Calu3 (cell line): Measurements from ENCODE around the gene LIMK2. TPM values are rescaled to one million over a fixed set of nuclear protein-coding genes. Genes with fewer than 3 reads are reported as not detected.

Experiments
- BruUV-seq: library from RNA; stranded (reverse); fragments of 400-500 nt; replicated peaks from 2 replicates; lab custom pipeline; 2021; lab: Mats Ljungman, UMichigan
- CTCF ChIA-PET: fragments of 300-600 bp; sonication (Branson Sonifier 250); formaldehyde crosslinking; loops from one replicate; lab custom pipeline; 2022; ENCODE audit warnings: antibody characterized with exemption; lab: Charles Lee
- DNase-seq: peaks from one replicate; pipeline ENCODE4 v3.0.0; 2022
- H3K27ac Mint-ChIP-seq: one replicate; pipeline ENCODE4 v1.8.0; 2022; ENCODE audit warnings: mixed read lengths; ENCODE audit not compliant: unreplicated experiment
- H3K27me3 Mint-ChIP-seq: one replicate; pipeline ENCODE4 v1.8.0; 2022; ENCODE audit warnings: mixed read lengths; ENCODE audit not compliant: unreplicated experiment
- H3K36me3 Mint-ChIP-seq: one replicate; pipeline ENCODE4 v1.8.0; 2022; ENCODE audit warnings: mild to moderate bottlenecking, moderate library complexity, mixed read lengths; ENCODE audit not compliant: insufficient read depth, unreplicated experiment
- H3K4me1 Mint-ChIP-seq: one replicate; pipeline ENCODE4 v1.8.0; 2022; ENCODE audit warnings: mild to moderate bottlenecking, low read depth, mixed read lengths; ENCODE audit not compliant: unreplicated experiment
- H3K4me3 Mint-ChIP-seq: one replicate; pipeline ENCODE4 v1.8.0; 2022; ENCODE audit warnings: mild to moderate bottlenecking, low read depth, moderate library complexity, mixed read lengths; ENCODE audit not compliant: unreplicated experiment
- H3K9me3 Mint-ChIP-seq: one replicate; pipeline ENCODE4 v1.8.0; 2022; ENCODE audit warnings: low read depth, mixed read lengths; ENCODE audit not compliant: unreplicated experiment
- intact Hi-C: fragments of 100-400 bp; cut with micrococcal nuclease; formaldehyde crosslinking; loops from one replicate; pipeline ENCODE4 v1.10.0; 2022; ENCODE audit not compliant: unreplicated experiment
- total RNA-seq: library from RNA; stranded (reverse); gene quantifications from 2 replicates; pipeline ENCODE4 v1.2.3, GENCODE V29; 2022
- TF ChIP-seq, protein P1 (sequence below): fragments of 200-600 bp; IDR thresholded peaks from one replicate; pipeline ENCODE4 v1.8.0; 2022; ENCODE audit warnings: antibody characterized with exemption; ENCODE audit not compliant: unreplicated experiment

Gene LIMK2
- total RNA-seq, 1 experiment from 2014 or later, result 59.9 TPM

DNA sequence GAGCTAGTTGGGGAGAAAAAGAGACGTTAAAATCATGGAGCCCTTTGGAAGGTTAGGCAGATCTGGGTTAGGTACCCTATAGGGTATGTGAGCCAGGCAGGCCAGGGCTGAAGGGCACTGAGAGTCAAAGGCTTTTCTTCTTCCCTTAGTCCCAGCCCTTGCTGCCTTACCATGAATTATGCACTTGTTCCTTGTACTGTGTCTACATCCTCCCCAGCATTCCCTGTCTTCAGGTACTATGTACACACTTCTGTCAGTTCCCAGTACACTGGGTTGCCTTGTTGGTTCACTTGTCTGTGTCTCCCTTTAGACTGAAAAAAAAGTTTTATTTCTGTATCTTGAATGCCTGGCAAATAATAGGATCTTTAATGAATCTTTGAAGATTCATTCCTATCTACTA, 35.2 kb upstream of the LIMK2 start:
- no peaks in the 10 kb centered on the region for H3K9me3 Mint-ChIP-seq
- peaks cover 19% of the 10 kb centered on the region for H3K4me1 Mint-ChIP-seq
- no peak for DNase-seq
- H3K27me3 Mint-ChIP-seq, result no peaks in the 10 kb centered on the region
- CTCF ChIA-PET, result no interaction called here
- no peaks in the 10 kb centered on the region for H3K36me3 Mint-ChIP-seq
- intact Hi-C loops, result no loop called here
- H3K4me3 Mint-ChIP-seq, result no peak overlapping the region
- TF ChIP-seq, protein P1, sequence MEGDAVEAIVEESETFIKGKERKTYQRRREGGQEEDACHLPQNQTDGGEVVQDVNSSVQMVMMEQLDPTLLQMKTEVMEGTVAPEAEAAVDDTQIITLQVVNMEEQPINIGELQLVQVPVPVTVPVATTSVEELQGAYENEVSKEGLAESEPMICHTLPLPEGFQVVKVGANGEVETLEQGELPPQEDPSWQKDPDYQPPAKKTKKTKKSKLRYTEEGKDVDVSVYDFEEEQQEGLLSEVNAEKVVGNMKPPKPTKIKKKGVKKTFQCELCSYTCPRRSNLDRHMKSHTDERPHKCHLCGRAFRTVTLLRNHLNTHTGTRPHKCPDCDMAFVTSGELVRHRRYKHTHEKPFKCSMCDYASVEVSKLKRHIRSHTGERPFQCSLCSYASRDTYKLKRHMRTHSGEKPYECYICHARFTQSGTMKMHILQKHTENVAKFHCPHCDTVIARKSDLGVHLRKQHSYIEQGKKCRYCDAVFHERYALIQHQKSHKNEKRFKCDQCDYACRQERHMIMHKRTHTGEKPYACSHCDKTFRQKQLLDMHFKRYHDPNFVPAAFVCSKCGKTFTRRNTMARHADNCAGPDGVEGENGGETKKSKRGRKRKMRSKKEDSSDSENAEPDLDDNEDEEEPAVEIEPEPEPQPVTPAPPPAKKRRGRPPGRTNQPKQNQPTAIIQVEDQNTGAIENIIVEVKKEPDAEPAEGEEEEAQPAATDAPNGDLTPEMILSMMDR, result no peak
- no peak overlapping the region for H3K27ac Mint-ChIP-seq
- no TSS peak for BruUV-seq

DNA sequence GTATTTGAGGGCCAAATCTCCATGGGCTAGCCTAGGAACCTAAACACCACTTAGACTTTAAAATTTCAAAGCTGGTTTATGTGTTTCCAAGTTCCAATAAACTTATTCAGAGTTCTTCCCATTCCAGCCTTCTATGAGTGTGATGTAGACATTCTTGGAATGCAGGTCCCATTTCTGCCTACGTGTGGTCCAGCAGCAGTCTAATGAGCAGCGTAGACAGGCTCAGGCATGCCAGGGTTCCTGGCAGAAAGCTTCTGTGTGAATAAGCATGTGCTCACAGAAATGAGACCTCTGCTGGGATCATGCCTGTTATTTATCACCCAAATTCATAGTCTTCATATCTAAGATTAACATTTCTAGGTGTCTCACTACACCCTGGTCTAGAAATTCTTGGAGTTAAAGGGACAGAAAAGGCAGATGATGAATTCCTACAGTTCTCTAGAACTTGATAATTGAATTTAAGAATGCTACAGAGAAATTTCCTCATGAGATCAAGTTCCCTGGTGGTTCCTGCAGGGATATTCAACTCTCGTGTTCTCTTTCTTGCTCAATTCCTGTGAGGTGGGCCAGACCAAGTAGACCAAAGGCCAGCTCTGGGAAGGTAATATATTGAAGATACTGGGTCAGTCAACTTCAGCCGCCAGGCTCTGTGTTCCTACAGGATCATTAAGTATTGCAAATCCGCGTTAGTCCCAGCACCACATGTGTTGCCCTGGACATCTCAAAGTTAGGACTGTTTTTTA, 34.5 kb upstream of the LIMK2 start:
- Mint-ChIP-seq H3K27ac (no peak overlapping the region), H3K4me3 (no peak overlapping the region), H3K9me3 (no peaks in the 10 kb centered on the region), H3K36me3 (no peaks in the 10 kb centered on the region), H3K4me1 (peaks cover 19% of the 10 kb centered on the region), H3K27me3 (no peaks in the 10 kb centered on the region)
- intact Hi-C loops, result no loop called here
- BruUV-seq, result no TSS peak
- DNase-seq, result no peak
- CTCF ChIA-PET, result no interaction called here
- TF ChIP-seq, protein P1, result no peak

DNA sequence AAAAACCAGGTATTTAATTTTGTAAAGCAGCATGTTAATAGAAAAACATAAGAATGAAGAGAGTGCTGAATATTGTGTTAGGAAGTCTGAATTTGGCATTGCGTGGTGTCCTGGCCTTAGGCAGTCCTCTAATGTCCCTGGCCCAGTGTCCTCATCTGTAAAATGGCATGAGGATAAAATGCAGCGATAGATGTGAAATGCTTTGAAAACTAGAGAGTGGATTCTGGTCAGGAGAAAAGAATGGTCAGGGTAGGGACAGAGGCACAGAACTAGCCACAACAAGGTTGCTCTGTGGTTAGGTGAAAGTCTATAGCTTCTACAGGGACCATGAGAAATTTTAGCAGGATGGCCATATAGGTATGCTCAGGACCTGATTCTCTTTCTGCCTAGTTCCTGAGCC, 33.2 kb upstream of the LIMK2 start:
- no peaks in the 10 kb centered on the region for H3K9me3 Mint-ChIP-seq
- BruUV-seq, result no TSS peak
- H3K27me3 Mint-ChIP-seq, result no peaks in the 10 kb centered on the region
- H3K36me3 Mint-ChIP-seq, result no peaks in the 10 kb centered on the region
- DNase-seq, result no peak
- intact Hi-C loops, result no loop called here
- peaks cover 8% of the 10 kb centered on the region for H3K4me1 Mint-ChIP-seq
- CTCF ChIA-PET, result no interaction called here
- H3K4me3 Mint-ChIP-seq, result no peak overlapping the region
- TF ChIP-seq, protein P1, result no peak
- no peak overlapping the region for H3K27ac Mint-ChIP-seq

DNA sequence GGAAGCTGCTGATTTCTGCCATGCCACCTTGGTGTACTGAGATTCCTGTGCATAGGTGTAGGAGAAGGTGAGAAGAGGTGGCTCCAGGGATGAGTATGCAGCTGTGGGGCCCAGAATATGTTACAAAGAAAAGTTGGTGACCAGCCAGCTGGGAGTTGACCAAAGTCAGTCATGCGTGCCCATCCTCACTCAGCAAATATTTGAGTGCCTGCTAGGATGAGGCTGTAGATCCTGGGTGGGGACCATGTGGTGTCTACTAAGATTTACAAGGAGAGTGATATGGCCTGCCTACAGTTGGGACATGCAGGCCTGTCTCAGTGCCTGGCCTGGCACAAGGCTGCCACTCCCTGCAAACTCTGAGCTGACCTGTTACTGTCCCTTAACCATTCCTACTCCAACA, 32.8 kb upstream of the LIMK2 start:
- TF ChIP-seq, protein P1, result no peak
- Mint-ChIP-seq H3K9me3 (no peaks in the 10 kb centered on the region), H3K4me1 (peaks cover 8% of the 10 kb centered on the region), H3K4me3 (no peak overlapping the region), H3K36me3 (no peaks in the 10 kb centered on the region), H3K27ac (no peak overlapping the region), H3K27me3 (no peaks in the 10 kb centered on the region)
- CTCF ChIA-PET, result no interaction called here
- DNase-seq, result no peak
- BruUV-seq, result no TSS peak
- intact Hi-C loops, result no loop called here
